B cell (primary cell): ENCODE results near the gene CAPN14. TPM values are rescaled to one million over a fixed set of nuclear protein-coding genes. Genes with fewer than 3 reads are reported as not detected.

Experiments
- ATAC-seq: fragments of 200-7000 bp; cut with Tn5 transposase; one replicate; pipeline ENCODE4 v1.10.0; 2021; ENCODE audit warnings: low read depth, mild to moderate bottlenecking, moderate number of reproducible peaks, moderate library complexity
- CTCF ChIA-PET: fragments of 350-600 bp; sonication (Branson Sonifier 250); formaldehyde crosslinking; loops from one replicate; lab custom pipeline; 2021; ENCODE audit warnings: antibody characterized with exemption, inconsistent platforms; lab: Charles Lee
- POLR2A ChIA-PET: fragments of 350-600 bp; sonication (Branson Sonifier 250); formaldehyde crosslinking; loops from one replicate; lab custom pipeline; 2021; ENCODE audit warnings: antibody characterized with exemption; lab: Charles Lee
- DNase-seq: peaks from one replicate; pipeline ENCODE4 v3.0.0; 2013
- H2AFZ ChIP-seq: 2 replicates; pipeline ENCODE4 v1.6.1; 2012; ENCODE audit warnings: mild to moderate bottlenecking, low read depth, low read length; ENCODE audit not compliant: insufficient read depth, poor library complexity, severe bottlenecking
- H3K27ac ChIP-seq, 2 donors: 1 replicate in 1 of 2; 2 replicates in 1 of 2; pipeline ENCODE4 v1.5.1; 2012 to 2013; ENCODE audit warnings: low read length in 2 of 2, mild to moderate bottlenecking in 2 of 2, moderate library complexity in 1 of 2
- H3K27me3 ChIP-seq, 4 experiments: fragments of 200-600 bp in 1 of 4; sonication (generic) in 1 of 4; replicated peaks in 1 of 4; 1 replicate in 2 of 4; 2 replicates in 2 of 4; pipeline versions ENCODE4 v1.6.1 to v1.7.0; 2013 to 2016; ENCODE audit warnings: low read length in 3 of 4, mild to moderate bottlenecking in 2 of 4, mixed read lengths in 1 of 4, moderate library complexity in 1 of 4; ENCODE audit not compliant: insufficient read depth in 4 of 4, control insufficient read depth in 3 of 4; ENCODE audit errors: control extremely low read depth in 1 of 4
- H3K36me3 ChIP-seq, 2 experiments: replicated peaks in 1 of 2; 1 replicate in 1 of 2; 2 replicates in 1 of 2; pipeline versions ENCODE4 v1.6.1 to v1.7.1; 2013; ENCODE audit warnings: low read length in 1 of 2; ENCODE audit not compliant: insufficient read depth in 2 of 2, control insufficient read depth in 1 of 2; ENCODE audit errors: control extremely low read depth in 1 of 2, extremely low read depth in 1 of 2
- H3K4me1 ChIP-seq, 2 donors: fragments of 200-600 bp in 1 of 2; sonication (generic) in 1 of 2; 1 replicate in 1 of 2; 2 replicates in 1 of 2; pipeline versions ENCODE4 v1.5.1 to v1.6.1; 2013 to 2017; ENCODE audit warnings: low read length in 2 of 2; ENCODE audit not compliant: control insufficient read depth in 2 of 2, insufficient read depth in 2 of 2
- H3K4me2 ChIP-seq: replicated peaks from 2 replicates; pipeline ENCODE3; 2012; ENCODE audit warnings: mild to moderate bottlenecking, low read depth, low read length; ENCODE audit not compliant: poor library complexity, severe bottlenecking
- H3K4me3 ChIP-seq, 5 experiments: fragments of 200-600 bp in 1 of 5; sonication (generic) in 1 of 5; 1 replicate in 3 of 5; 2 replicates in 2 of 5; pipeline versions ENCODE4 v1.5.1 to v1.7.0; 2011 to 2016; ENCODE audit warnings: low read length in 4 of 5, mild to moderate bottlenecking in 4 of 5, low read depth in 2 of 5, control low read depth in 1 of 5, moderate library complexity in 1 of 5; ENCODE audit not compliant: insufficient read depth in 1 of 5; ENCODE audit errors: control extremely low read depth in 1 of 5, extremely low read depth in 1 of 5
- H3K79me2 ChIP-seq: fragments of 200-600 bp; sonication (generic); one replicate; pipeline ENCODE4 v1.6.0; 2016; ENCODE audit warnings: low read length; ENCODE audit not compliant: control insufficient read depth, insufficient read depth
- H3K9ac ChIP-seq: fragments of 200-600 bp; sonication (generic); 2 replicates; pipeline ENCODE4 v1.6.1; 2017; ENCODE audit warnings: mild to moderate bottlenecking, low read length, moderate library complexity
- H3K9me3 ChIP-seq, 3 donors: one replicate each; pipeline versions ENCODE4 v1.6.1 to v1.7.1; 2013; ENCODE audit warnings: low read length in 2 of 3; ENCODE audit not compliant: control insufficient read depth in 2 of 3, insufficient read depth in 1 of 3; ENCODE audit errors: control extremely low read depth in 1 of 3
- H4K20me1 ChIP-seq: 2 replicates; pipeline ENCODE4 v1.6.0; 2012; ENCODE audit warnings: mild to moderate bottlenecking, low read length; ENCODE audit not compliant: insufficient read depth, control insufficient read depth, poor library complexity, severe bottlenecking
- H3K27ac Mint-ChIP-seq: one replicate; pipeline ENCODE4 v1.8.0; 2021; ENCODE audit warnings: mixed read lengths
- H3K27me3 Mint-ChIP-seq: one replicate; pipeline ENCODE4 v1.8.0; 2021; ENCODE audit warnings: mixed read lengths
- H3K4me1 Mint-ChIP-seq: one replicate; pipeline ENCODE4 v1.8.0; 2021; ENCODE audit warnings: mixed read lengths
- H3K4me3 Mint-ChIP-seq: one replicate; pipeline ENCODE4 v1.8.0; 2021; ENCODE audit warnings: mixed read lengths
- H3K9me3 Mint-ChIP-seq: one replicate; pipeline ENCODE4 v1.8.0; 2022; ENCODE audit warnings: mixed read lengths; ENCODE audit not compliant: insufficient read depth
- EZH2 ChIP-seq: IDR thresholded peaks from 2 replicates; pipeline ENCODE4 v1.6.1; 2012; ENCODE audit warnings: borderline replicate concordance, low read depth, mild to moderate bottlenecking, moderate library complexity, low read length; ENCODE audit not compliant: insufficient read depth, poor library complexity, severe bottlenecking
- WGBS: methylation state at CpG from one replicate; pipeline ENCODE4 v1.1.5; 2013; ENCODE audit warnings: missing lambda C conversion rate; ENCODE audit not compliant: insufficient coverage; 5-methylcytosine and 5-hydroxymethylcytosine counted together
- intact Hi-C: fragments of 100-400 bp; cut with micrococcal nuclease; formaldehyde crosslinking; loops from one replicate; pipeline ENCODE4 v1.10.0; 2022
- polyA plus RNA-seq: library from polyadenylated mRNA; depleted of rRNA; stranded (reverse); fragments of >200 nt; gene quantifications from 2 replicates; pipeline ENCODE4 v1.2.3, GENCODE V29; 2012
- small RNA-seq: library from RNA; depleted of rRNA; stranded (forward); fragments of <200 nt; gene quantifications from one replicate; pipeline ENCODE3, GENCODE V24; 2012; ENCODE audit warnings: low replicate concordance, low read depth; ENCODE audit not compliant: insufficient read length
- total RNA-seq, 2 donors: library from RNA; stranded (reverse); fragments of 120-200 nt in 1 of 2; gene quantifications; 1 replicate in 1 of 2; 2 replicates in 1 of 2; pipeline versions ENCODE4 v1.2.3 to v1.2.4, GENCODE V29; 2013 to 2022
- TF ChIP-seq, protein P1 (sequence below): fragments of 200-600 bp; IDR thresholded peaks from one replicate; pipeline ENCODE4 v1.8.0; 2022; ENCODE audit warnings: antibody characterized with exemption, mild to moderate bottlenecking

Gene CAPN14
- total and polyA plus RNA-seq, 2 donors (not counting 1 experiment from before 2014, with no cell fraction given): 2.5 to 7.8 TPM

DNA sequence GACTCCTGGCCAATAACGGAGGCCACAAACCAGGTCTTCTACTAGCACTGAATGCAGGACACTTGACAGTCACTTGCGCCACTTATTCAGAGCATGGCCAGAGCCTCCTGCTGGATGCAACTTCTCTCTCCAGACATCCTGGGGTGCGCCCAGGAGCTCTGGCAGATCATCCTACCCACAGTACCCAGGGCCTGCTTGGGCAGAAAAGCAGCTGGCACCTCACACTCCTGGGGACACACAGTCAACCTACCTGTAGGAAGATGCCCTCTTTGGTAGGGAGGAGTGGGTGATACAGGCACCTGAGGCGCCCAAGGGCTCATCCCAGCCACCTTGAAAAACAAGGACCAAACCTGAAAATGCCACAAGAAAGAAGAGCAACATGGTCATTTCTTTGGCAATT, 92.4 kb downstream of the CAPN14 start:
- ChIA-PET POLR2A (no interaction called here), CTCF (no interaction called here)
- peaks cover 0 to 5% of the 10 kb centered on the region in 2 donors for H3K4me1 ChIP-seq
- H3K79me2 ChIP-seq: no peaks in the 10 kb centered on the region
- H3K4me3 ChIP-seq: no peak overlapping the region
- Mint-ChIP-seq H3K27me3 (no peaks in the 10 kb centered on the region), H3K4me3 (no peak overlapping the region), H3K4me1 (no peaks in the 10 kb centered on the region), H3K9me3 (no peaks in the 10 kb centered on the region), H3K27ac (no peak overlapping the region)
- no peak overlapping the region for H3K4me2 ChIP-seq
- H3K9ac ChIP-seq: no peak overlapping the region
- intact Hi-C loops: no loop called here
- no peak overlapping the region for H3K27ac ChIP-seq
- TF ChIP-seq, protein P1, sequence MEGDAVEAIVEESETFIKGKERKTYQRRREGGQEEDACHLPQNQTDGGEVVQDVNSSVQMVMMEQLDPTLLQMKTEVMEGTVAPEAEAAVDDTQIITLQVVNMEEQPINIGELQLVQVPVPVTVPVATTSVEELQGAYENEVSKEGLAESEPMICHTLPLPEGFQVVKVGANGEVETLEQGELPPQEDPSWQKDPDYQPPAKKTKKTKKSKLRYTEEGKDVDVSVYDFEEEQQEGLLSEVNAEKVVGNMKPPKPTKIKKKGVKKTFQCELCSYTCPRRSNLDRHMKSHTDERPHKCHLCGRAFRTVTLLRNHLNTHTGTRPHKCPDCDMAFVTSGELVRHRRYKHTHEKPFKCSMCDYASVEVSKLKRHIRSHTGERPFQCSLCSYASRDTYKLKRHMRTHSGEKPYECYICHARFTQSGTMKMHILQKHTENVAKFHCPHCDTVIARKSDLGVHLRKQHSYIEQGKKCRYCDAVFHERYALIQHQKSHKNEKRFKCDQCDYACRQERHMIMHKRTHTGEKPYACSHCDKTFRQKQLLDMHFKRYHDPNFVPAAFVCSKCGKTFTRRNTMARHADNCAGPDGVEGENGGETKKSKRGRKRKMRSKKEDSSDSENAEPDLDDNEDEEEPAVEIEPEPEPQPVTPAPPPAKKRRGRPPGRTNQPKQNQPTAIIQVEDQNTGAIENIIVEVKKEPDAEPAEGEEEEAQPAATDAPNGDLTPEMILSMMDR: no peak
- TF ChIP-seq EZH2: no peak
- no peaks in the 10 kb centered on the region for H3K9me3 ChIP-seq
- 93% methylated on average over 2 of the region's 4 CpGs for WGBS
- no peaks in the 10 kb centered on the region for H3K27me3 ChIP-seq
- ATAC-seq: no peak
- DNase-seq: no peak
- no peaks in the 10 kb centered on the region for H4K20me1 ChIP-seq
- no peak overlapping the region for H2AFZ ChIP-seq
- no peaks in the 10 kb centered on the region for H3K36me3 ChIP-seq

Small RNA genes lying within 50 kb of the gene (small RNA-seq; reads per million reads assigned to genes)
- not detected for gene RNA5SP90

Other genes starting within 250 kb of the CAPN14 start
- gene GALNT14, start 79.1 kb downstream of the CAPN14 start, total RNA-seq: 4.9 and 6.2 TPM in 2 replicates
- gene GALNT14, start 79.1 kb downstream of the CAPN14 start, polyA plus RNA-seq: 1.4 and 3.1 TPM in 2 replicates
- 60.4 and 60.5 TPM in 2 replicates for gene EHD3, start 16.6 kb upstream of the CAPN14 start, total RNA-seq
- 7.9 and 19.0 TPM in 2 replicates for gene EHD3, start 16.6 kb upstream of the CAPN14 start, polyA plus RNA-seq
- gene XDH, start 197.2 kb upstream of the CAPN14 start, total RNA-seq: not detected in 2 replicates
- gene XDH, start 197.2 kb upstream of the CAPN14 start, polyA plus RNA-seq: not detected in 2 replicates